ENCODE measurements around the gene MED1.
"Not testable (repeated sequence)": the region's sequence is repeated elsewhere in the genome, so short reads cannot be mapped to it uniquely, and the experiment has no call there.

The MED1 gene

DNA sequence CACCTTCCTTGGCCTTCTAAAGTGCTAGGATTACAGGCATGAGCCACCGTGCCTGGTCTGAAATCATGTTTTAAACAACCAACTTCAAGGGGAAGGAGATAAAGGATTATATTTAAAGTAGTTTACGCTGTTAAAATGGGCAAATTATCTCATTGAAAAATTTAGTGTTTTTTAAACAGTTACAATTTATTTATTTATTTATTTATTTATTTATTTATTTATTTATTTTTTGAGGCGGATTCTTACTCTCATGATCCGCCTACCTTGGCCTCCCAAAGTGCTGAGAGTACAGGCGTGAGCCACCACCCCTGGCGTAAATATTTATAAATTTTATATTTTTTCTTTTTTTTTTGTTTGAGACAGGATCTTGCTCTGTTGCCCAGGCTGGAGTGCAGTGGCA is 32.4 kb upstream of the MED1 start:
- TF ChIP-seq CTCF (IDR thresholded peaks at IDR 0.05; ENCODE audit: control extremely low read depth, extremely low read depth, low read depth, missing control alignments) = no peak
- CTCF ChIA-PET = interaction anchor here (0.9 kb wide), 1 partner anchor 10 kb away, joined by 3 read pairs; no protein-coding TSS in a partner anchor
- no peak for DNase-seq (ENCODE audit: extremely low spot score)
- POLR2A ChIA-PET = interaction anchor here (0.6 to 3.0 kb wide), 2 partner anchors 22 to 662 kb away, joined by 3 to 21 read pairs; partner anchors contain the start of gene CDK12

GRCh38 chr17:39479631-39480030 is 28.6 kb upstream of the MED1 start:
- CTCF ChIA-PET = interaction anchor here (1.2 to 1.8 kb wide), 4 partner anchors 9 to 142 kb away, joined by 3 to 5 read pairs (median 4); partner anchors contain the start of gene MED1
- DNase-seq (ENCODE audit: extremely low spot score) = not testable (repeated sequence)
- POLR2A ChIA-PET = interaction anchor here (0.6 to 1.0 kb wide), 3 partner anchors 17 to 1172 kb away, joined by 3 to 6 read pairs (median 4); no protein-coding TSS in a partner anchor

DNA sequence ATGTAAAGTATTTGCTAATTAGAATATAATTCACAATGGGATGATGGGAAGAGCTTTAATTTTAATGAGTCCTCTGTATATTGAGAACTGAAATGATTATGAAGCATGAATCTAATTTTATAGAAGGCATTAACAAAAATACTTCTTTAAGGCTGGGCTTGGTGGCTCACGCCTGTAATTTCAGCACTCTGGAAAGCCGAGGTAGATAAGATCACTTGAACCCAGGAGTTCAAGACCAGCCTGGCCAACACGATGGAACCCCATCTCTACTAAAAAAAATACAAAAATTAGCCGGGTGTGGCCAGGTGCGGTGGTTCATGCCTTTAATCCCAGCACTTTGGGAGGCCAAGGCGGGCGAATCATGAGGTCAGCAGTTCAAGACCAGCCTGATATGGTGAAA is 22.2 kb upstream of the MED1 start:
- ChIA-PET CTCF (interaction anchor here (1.2 to 2.6 kb wide), 3 partner anchors 11 to 15 kb away, joined by 3 to 9 read pairs (median 4); partner anchors contain the start of gene CDK12), POLR2A (no interaction called here)
- no peak for DNase-seq (ENCODE audit: extremely low spot score)
- no peak for TF ChIP-seq CTCF (IDR thresholded peaks at IDR 0.05; ENCODE audit: control extremely low read depth, extremely low read depth, low read depth, missing control alignments)

DNA sequence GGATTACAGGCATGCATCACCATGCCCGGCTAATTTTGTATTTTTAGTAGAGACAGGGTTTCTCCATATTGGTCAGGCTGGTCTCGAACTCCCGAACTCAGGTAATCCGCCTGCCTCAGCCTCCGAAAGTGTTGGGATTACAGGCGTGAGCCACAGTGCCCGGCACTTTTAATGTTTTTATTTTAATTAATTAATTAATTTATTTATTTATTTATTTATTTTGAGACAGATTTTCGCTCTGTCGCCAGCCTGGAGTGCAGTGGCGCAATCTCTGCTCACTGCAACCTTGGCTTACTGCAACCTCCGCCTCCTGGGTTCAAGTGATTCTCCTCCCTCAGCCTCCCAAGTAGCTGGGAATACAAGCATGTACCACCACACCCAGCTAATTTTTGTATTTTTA is 17.5 kb upstream of the MED1 start:
- POLR2A ChIA-PET; DNase-seq (ENCODE audit: extremely low spot score); CTCF ChIA-PET: not testable (repeated sequence)

DNA sequence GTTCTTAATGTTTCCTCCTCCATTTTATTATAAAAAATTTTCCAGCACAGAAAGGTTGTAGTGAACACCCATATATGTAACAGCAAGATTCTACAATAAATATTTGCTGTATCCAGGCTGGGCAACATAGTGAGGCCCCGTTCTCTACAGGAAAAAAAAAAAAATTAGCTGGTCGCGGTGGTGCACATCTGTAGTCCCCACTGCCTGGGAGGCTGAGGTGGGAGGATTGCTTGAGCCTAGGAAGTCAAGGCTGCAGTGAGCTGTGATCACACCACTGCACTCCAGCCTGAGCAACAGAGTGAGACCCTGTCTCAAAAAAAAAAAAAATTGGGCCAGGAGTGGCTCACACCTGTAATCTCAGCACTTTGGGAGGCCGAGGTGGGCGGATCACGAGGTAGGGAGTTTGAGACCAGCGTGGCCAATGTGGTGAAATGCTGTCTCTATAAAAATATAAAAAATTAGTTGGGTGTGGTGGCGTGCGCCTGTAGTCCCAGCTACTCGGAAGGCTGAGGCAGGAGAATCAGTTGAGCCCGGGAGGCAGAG is 13.6 kb upstream of the MED1 start:
- ChIA-PET POLR2A (interaction anchor here (0.7 kb wide), 1 partner anchor 593 kb away, joined by 3 read pairs; no protein-coding TSS in a partner anchor), CTCF (interaction anchor here (2.0 kb wide), 1 partner anchor 83 kb away, joined by 5 read pairs; no protein-coding TSS in a partner anchor)
- not testable (repeated sequence) for DNase-seq (ENCODE audit: extremely low spot score)

DNA sequence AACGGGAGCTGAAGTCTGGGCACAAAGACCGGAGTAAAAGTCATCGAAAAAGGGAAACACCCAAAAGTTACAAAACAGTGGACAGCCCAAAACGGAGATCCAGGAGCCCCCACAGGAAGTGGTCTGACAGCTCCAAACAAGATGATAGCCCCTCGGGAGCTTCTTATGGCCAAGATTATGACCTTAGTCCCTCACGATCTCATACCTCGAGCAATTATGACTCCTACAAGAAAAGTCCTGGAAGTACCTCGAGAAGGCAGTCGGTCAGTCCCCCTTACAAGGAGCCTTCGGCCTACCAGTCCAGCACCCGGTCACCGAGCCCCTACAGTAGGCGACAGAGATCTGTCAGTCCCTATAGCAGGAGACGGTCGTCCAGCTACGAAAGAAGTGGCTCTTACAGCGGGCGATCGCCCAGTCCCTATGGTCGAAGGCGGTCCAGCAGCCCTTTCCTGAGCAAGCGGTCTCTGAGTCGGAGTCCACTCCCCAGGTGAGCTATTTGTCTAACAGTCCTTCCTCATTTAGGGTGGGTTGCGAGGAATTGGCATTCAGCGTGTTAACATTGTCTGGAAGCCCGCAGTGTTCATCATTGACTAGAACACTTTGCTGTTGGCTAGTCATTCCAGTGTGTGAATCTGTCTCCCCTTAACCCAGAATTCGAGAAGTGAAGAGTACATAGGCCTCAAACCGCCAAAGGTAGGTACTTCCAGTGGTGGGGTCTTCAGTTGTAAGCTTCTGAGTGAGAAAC is 11.7 kb upstream of the MED1 start:
- ChIA-PET CTCF (interaction anchor here (1.3 to 3.0 kb wide), 2 partner anchors 11 to 18 kb away, joined by 3 to 9 read pairs; no protein-coding TSS in a partner anchor), POLR2A (interaction anchor here (0.6 to 2.2 kb wide), 6 partner anchors 10 to 22 kb away, joined by 3 to 23 read pairs (median 7); partner anchors contain the start of gene MED1)
- TF ChIP-seq CTCF (IDR thresholded peaks at IDR 0.05; ENCODE audit: control extremely low read depth, extremely low read depth, low read depth, missing control alignments) = no peak
- DNase-seq (ENCODE audit: extremely low spot score) = no peak

DNA sequence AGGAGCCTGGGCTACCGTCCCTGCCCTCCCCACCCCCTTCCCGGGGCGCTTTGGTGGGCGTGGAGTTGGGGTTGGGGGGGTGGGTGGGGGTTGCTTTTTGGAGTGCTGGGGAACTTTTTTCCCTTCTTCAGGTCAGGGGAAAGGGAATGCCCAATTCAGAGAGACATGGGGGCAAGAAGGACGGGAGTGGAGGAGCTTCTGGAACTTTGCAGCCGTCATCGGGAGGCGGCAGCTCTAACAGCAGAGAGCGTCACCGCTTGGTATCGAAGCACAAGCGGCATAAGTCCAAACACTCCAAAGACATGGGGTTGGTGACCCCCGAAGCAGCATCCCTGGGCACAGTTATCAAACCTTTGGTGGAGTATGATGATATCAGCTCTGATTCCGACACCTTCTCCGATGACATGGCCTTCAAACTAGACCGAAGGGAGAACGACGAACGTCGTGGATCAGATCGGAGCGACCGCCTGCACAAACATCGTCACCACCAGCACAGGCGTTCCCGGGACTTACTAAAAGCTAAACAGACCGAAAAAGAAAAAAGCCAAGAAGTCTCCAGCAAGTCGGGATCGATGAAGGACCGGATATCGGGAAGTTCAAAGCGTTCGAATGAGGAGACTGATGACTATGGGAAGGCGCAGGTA is 11.0 kb upstream of the MED1 start:
- ChIA-PET POLR2A (interaction anchor here (0.6 to 2.2 kb wide), 8 partner anchors 9 to 26 kb away, joined by 3 to 23 read pairs (median 6); partner anchors contain the start of gene MED1), CTCF (interaction anchor here (1.0 to 3.0 kb wide), 3 partner anchors 11 to 19 kb away, joined by 3 to 9 read pairs (median 4); partner anchors contain the start of gene MED1)
- DNase-seq (ENCODE audit: extremely low spot score) = no peak
- TF ChIP-seq CTCF (IDR thresholded peaks at IDR 0.05; ENCODE audit: control extremely low read depth, extremely low read depth, low read depth, missing control alignments) = no peak

All from GM10248 (cell line).